ENCODE data around the gene OVAAL. TPM values are rescaled to one million over a fixed set of nuclear protein-coding genes. Genes with fewer than 3 reads are reported as not detected.
"Not testable (repeated sequence)": the region's sequence is repeated elsewhere in the genome, so short reads cannot be mapped to it uniquely, and the experiment has no call there.

OVAAL gene
- total RNA-seq, 1 experiment from 2014 or later: not detected

DNA sequence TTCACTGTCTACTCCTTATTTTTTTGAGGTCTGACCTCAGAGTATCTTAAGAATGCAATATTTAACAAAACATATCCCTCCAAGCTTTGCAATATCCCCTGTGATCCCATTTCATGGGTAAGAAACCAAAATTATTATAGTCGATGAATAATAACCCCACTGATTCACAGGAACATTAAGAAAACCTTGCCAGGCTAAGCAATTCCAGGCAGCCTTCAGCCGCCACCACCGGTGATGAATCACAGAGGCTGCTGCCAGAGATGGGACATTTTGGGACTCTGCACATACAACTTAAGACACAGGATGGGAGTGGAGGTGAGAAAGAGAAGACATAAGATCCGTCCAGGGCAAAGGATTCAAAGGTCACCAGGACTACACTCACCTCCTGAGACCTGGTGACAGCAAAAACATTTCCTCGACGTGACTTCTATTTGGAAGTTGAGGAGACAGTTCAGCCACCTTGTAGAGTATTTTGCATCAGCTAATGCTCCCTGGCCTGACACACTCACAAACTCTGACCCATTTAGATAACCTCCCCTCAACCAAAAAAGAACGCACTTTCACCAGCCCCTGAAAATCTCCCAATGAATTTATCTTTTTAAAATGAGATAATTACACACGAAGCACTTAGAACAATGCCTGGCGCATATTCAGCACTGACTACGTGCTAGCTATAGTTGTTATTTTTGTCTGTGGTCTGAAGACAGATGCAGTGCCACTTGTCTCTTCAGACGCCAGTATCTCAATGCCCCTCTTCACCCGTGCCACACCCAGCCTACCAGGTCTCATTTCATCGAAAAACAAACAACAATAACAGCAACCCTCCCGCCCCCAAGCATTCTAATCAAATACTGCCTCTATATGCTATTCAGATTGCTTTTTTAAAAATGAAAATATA lies 17.8 kb upstream of the OVAAL start:
- no peak for DNase-seq (ENCODE audit: low spot score)

GRCh38 chr1:180542113-180542837 lies 16.5 kb upstream of the OVAAL start:
- no peak for DNase-seq (ENCODE audit: low spot score)

DNA sequence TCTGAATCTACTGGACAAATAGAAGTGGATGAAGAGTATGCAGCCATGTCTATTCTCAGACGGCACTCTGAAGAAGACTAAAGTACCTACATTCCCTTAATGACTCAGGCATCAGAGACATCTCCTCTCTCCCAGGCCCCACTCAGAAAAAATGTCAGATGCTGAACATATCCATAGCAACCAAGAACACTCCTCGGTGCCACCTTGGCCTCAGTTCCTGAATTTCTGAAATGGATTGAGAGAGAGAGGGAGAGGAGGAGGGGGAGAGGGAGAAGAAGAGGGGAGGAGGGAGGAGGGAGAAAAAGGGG lies 16.0 kb upstream of the OVAAL start:
- DNase-seq (ENCODE audit: low spot score): no peak

DNA sequence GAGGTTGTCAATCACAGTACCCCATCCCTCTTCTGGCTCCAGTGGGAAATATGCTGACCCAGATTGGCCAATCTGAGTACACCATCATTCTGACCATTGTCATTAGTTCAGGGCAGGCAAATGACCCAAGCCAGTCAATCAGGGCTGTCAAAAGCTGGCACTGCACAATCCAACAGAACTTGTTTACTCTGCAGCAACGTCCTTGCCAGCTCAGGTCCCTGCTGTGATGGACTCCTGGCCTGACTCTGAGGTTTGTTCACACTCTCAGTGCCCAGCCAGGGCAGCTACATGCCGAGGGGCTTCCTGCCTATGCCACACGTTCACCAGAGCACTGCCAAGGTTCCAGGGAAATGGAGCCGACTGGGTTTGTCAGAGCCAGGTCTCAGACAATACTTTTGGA lies 14.7 kb upstream of the OVAAL start:
- DNase-seq (ENCODE audit: low spot score): no peak

GRCh38 chr1:180545991-180546390 lies 12.8 kb upstream of the OVAAL start:
- DNase-seq (ENCODE audit: low spot score): no peak

- no peak for DNase-seq (ENCODE audit: low spot score)
Measured at GRCh38 chr1:180548686-180549317, 10.0 kb upstream of the OVAAL start.

GRCh38 chr1:180549770-180550169 lies 9.0 kb upstream of the OVAAL start:
- DNase-seq (ENCODE audit: low spot score): not testable (repeated sequence)

GRCh38 chr1:180550241-180550640 lies 8.5 kb upstream of the OVAAL start:
- no peak for DNase-seq (ENCODE audit: low spot score)

- no peak for DNase-seq (ENCODE audit: low spot score)
Measured at GRCh38 chr1:180551997-180552396, 6.8 kb upstream of the OVAAL start.

- DNase-seq (ENCODE audit: low spot score): not testable (repeated sequence)
Measured at GRCh38 chr1:180553046-180553445, 5.7 kb upstream of the OVAAL start.

- no peak for DNase-seq (ENCODE audit: low spot score)
Measured at GRCh38 chr1:180555411-180555810, 3.4 kb upstream of the OVAAL start.

DNA sequence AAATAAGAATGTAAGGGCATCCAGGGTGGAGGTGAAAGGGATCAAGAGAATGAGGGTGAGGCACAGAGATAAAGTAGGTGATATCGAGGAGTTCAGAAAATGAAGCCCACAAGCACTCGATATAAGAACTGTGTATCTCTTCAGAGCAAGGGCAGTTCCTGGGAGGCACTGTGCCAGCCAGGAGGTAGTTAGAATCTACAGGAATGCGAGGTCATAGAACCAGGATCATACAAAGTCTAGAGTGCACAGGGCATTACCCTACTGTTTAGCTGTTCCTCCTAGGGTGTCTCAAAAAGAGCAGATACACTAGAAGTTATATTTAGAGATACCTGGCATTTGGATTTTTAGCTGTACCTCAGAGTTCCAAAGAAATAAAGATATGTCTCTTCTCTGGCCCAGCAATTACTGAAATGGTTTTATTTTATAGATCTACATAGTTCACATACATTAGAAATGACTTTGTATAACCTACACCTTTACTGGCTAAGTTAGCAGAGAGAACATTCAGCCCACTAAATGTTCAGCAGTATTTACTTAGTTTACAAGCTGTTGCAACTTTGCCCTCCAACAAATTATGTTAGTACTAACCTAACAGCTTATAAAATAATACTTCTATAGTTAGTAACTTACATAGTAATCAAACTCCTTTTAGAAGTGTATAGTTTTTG lies 1.6 kb downstream of the OVAAL start:
- no peak for DNase-seq (ENCODE audit: low spot score)

DNA sequence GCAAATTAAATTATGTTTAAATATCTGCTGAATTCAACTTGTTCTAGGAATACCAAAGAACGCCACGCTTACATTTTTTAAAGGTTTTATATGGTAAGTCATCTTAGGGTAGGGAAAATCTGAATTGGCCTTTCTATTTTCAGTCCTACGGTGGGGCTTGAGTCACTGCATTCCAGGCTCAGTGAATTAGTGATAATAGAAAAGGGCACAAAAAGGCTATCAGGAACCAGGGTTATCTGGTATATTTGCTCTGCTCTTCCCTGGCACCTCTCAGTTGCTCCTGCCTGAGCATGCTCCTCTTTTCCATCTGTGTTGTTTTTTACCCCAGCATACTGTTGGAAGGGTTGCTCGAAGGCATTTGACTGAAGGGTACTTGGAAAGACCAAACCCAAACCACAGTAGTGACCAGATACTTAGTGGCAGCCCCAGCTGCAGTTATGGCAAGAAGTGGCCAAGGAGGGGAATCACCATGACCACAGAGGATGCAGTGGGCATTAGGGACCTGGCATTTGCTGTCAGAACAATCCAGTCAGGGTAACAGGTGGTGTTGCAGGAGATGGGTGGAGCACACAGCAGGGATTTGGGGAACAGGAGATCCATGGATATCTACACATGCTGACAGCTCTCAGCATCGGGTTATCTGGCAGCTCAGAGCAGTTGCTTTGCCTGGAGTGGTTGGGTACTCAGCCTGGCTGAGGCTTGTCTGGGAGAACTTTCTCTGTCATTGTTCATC lies 2.3 kb downstream of the OVAAL start:
- DNase-seq (ENCODE audit: low spot score): no peak

- no peak for DNase-seq (ENCODE audit: low spot score)
Measured at GRCh38 chr1:180562640-180563025, 3.9 kb downstream of the OVAAL start.

DNA sequence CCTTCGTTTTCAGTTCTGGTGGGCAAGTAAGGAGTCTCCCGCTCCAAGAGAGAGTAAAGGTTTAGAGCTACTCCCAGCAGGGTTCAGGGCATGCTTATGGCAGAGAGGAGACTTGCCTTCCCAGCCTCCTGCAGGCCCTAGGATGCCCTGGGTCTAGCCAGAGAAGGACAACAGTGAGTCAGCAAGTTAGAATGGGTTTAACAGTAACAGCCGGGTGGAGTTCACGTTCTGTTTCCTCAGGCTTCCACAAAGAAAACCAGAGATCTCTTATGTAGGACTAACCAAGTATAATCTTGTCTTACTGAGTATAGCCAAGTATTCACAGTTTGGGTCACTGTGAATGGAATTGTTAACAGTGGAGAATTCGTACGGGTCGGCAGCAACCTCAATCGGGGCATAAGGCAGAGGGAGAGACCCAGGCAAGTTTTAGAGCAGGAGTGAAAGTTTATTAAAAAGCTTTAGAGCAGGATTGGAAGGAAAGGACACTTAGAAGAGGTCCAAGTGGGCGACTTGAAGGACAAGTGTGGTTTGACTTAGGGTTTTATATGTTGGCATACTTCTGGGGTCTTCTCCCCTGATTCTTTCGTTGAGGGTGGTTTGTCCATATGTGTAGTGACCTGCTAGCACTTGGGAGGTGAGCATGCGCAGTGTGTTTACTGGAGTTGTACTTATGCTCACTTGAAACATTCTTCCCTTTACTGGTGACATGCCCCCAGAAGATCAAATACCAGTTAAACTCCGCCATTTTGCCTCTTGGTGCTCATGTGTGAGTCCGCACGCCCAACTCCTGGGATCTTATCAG lies 4.5 kb downstream of the OVAAL start:
- DNase-seq (ENCODE audit: low spot score): no peak

DNA sequence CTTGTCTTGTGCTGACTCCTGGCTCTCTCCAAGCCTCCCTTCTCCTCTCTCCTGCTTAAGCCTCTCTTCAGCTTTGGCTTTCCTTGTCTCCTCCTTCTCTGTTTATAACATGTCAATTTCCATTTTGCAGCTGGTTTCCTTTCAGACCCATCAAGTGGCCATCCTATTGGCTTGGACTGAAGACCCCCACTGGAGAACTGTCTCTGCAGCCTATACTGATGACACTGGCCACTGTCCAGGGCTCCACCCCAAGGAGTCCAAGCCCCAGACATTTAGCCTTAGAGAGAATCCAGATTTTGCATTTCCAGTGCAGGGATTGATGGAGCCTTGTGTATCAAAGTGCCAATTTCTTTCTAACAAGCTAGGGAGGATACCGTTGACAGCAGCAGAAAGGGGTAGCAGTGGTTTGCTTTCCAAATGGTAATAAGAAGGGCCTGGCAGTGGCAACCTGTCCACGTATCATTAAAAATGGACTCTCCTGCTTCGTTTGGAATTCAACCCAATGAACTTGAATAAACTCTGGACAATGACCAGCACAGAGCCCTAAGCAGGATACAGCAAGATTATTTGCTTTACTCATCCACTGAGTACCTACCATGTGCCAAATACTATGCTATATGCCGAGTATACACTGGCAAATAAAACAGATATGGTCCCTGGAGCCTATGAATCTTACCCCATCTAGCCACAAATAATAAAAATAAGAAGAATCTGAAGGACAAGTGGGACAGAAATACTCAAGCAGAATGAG lies 6.5 kb downstream of the OVAAL start:
- no peak for DNase-seq (ENCODE audit: low spot score)

- DNase-seq (ENCODE audit: low spot score): no peak
Measured at GRCh38 chr1:180566026-180566425, 7.3 kb downstream of the OVAAL start.

GRCh38 chr1:180566495-180566894 lies 7.7 kb downstream of the OVAAL start:
- DNase-seq (ENCODE audit: low spot score): no peak

GRCh38 chr1:180567654-180568053 lies 8.9 kb downstream of the OVAAL start:
- no peak for DNase-seq (ENCODE audit: low spot score)

GRCh38 chr1:180568184-180568583 lies 9.4 kb downstream of the OVAAL start:
- DNase-seq (ENCODE audit: low spot score): no peak

All from H4 (cell line).